ENCODE results near the gene ADCY3. TPM values are rescaled to one million over a fixed set of nuclear protein-coding genes. Genes with fewer than 3 reads are reported as not detected.

ADCY3 gene
- total and polyA plus RNA-seq, 9 of the 15 experiments (the other 6 are each of a cell fraction or from before 2014, with no cell fraction given), result 1.5 to 54.8 (median 26.3) TPM

DNA sequence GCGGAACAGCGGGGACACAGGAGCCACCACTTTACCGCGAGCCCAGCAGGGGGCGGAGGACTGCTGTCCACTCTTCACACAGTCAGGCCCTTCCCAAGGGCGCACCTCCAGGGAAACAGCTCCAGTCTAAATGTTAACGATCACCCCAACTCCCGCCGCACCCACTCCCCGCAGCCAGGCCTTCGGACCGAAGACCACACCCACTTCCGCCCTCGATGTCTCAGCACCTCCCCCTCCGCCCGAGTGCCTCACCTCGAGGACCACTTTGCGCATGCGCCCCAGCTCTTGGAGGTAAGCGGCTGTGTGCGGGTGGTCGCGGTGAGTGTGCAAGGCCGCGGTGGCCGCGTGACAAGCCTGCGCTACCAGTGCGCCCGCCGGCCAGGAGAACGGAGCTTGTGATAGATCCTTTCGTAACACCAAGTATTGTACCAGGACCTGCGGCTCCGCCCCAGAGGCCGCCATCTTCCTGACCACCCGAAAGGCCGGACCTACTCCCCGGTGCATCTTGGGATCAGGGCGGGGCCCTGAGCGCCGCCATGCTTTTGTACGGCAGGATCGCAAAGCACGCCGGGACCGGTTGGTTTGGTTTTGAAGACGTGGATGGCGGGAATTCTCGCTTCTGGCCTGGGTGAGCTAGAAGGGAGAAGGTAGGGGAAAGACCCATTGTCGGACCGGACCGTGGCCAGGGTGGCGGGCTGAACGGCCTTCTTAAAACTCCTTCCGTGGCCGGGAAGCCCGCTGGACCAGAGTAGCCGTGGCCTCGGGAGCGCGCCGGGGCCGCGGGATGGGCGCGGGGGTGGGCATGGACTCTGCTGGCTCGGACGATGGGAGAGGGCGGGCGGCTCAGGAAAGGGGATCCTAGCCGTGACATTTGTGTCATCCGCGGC is 126.9 kb downstream of the ADCY3 start, which contains the start of the genes CENPO and PTRHD1 (continued):
- TF ChIP-seq KDM5B (IDR thresholded peaks at IDR 0.05; ENCODE audit: insufficient replicate concordance, low read depth, low read length), result peak; percentile 76
- TF ChIP-seq HNRNPLL (IDR thresholded peaks at IDR 0.05; ENCODE audit: low read depth, low read length, poor library complexity, severe bottlenecking), result peak; percentile 65
- TF ChIP-seq ZBTB7A (IDR thresholded peaks at IDR 0.05; ENCODE audit: borderline replicate concordance, control insufficient read depth, low read depth, low read length), result peak; percentile 47; the same call in 1 of the 2 replicates
- TF ChIP-seq, protein P1, sequence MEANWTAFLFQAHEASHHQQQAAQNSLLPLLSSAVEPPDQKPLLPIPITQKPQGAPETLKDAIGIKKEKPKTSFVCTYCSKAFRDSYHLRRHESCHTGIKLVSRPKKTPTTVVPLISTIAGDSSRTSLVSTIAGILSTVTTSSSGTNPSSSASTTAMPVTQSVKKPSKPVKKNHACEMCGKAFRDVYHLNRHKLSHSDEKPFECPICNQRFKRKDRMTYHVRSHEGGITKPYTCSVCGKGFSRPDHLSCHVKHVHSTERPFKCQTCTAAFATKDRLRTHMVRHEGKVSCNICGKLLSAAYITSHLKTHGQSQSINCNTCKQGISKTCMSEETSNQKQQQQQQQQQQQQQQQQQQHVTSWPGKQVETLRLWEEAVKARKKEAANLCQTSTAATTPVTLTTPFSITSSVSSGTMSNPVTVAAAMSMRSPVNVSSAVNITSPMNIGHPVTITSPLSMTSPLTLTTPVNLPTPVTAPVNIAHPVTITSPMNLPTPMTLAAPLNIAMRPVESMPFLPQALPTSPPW (CRISPR knock-in tag; IDR thresholded peaks at IDR 0.05), result peak; percentile 68
- TF ChIP-seq ZNF184 (CRISPR knock-in tag; IDR thresholded peaks at IDR 0.05), result no peak
- TF ChIP-seq, protein P2, sequence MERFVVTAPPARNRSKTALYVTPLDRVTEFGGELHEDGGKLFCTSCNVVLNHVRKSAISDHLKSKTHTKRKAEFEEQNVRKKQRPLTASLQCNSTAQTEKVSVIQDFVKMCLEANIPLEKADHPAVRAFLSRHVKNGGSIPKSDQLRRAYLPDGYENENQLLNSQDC (CRISPR knock-in tag; IDR thresholded peaks at IDR 0.05), result no peak
- peak; percentile 80; the same call in 1 of the 2 replicates for TF ChIP-seq HLTF (IDR thresholded peaks at IDR 0.05)
- no peak for TF ChIP-seq PURB (CRISPR knock-in tag; IDR thresholded peaks at IDR 0.05; ENCODE audit: low read depth)
- peak; percentile 48 for TF ChIP-seq EP300 (IDR thresholded peaks at IDR 0.05; ENCODE audit: low read length)
- TF ChIP-seq, protein P3, sequence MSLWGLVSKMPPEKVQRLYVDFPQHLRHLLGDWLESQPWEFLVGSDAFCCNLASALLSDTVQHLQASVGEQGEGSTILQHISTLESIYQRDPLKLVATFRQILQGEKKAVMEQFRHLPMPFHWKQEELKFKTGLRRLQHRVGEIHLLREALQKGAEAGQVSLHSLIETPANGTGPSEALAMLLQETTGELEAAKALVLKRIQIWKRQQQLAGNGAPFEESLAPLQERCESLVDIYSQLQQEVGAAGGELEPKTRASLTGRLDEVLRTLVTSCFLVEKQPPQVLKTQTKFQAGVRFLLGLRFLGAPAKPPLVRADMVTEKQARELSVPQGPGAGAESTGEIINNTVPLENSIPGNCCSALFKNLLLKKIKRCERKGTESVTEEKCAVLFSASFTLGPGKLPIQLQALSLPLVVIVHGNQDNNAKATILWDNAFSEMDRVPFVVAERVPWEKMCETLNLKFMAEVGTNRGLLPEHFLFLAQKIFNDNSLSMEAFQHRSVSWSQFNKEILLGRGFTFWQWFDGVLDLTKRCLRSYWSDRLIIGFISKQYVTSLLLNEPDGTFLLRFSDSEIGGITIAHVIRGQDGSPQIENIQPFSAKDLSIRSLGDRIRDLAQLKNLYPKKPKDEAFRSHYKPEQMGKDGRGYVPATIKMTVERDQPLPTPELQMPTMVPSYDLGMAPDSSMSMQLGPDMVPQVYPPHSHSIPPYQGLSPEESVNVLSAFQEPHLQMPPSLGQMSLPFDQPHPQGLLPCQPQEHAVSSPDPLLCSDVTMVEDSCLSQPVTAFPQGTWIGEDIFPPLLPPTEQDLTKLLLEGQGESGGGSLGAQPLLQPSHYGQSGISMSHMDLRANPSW (CRISPR knock-in tag; IDR thresholded peaks at IDR 0.05), result no peak; the same call in 1 of the 2 replicates
- no peak for TF ChIP-seq HNRNPH1 (optimal IDR thresholded peaks at IDR 0.05; ENCODE audit: low read depth, low read length)
- no peak for TF ChIP-seq FOXA1 (IDR thresholded peaks at IDR 0.05; ENCODE audit: borderline replicate concordance)
- no peak for TF ChIP-seq GTF2A2 (tag; IDR thresholded peaks at IDR 0.05)
- no peak for TF ChIP-seq MTA2 (IDR thresholded peaks at IDR 0.05; ENCODE audit: low read depth)
- 0 out of 4 replicates have a peak, but pooled peaks have one; percentile 17 to 60 for TF ChIP-seq ARNT (IDR thresholded peaks at IDR 0.05)
- TF ChIP-seq, protein P4, sequence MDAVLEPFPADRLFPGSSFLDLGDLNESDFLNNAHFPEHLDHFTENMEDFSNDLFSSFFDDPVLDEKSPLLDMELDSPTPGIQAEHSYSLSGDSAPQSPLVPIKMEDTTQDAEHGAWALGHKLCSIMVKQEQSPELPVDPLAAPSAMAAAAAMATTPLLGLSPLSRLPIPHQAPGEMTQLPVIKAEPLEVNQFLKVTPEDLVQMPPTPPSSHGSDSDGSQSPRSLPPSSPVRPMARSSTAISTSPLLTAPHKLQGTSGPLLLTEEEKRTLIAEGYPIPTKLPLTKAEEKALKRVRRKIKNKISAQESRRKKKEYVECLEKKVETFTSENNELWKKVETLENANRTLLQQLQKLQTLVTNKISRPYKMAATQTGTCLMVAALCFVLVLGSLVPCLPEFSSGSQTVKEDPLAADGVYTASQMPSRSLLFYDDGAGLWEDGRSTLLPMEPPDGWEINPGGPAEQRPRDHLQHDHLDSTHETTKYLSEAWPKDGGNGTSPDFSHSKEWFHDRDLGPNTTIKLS (IDR thresholded peaks at IDR 0.05; ENCODE audit: borderline replicate concordance, low read depth), result peak; percentile 93
- peak; percentile 98 to 99 for TF ChIP-seq NRF1 (conservative IDR thresholded peaks at IDR 0.05 in 1 of 2, IDR thresholded peaks at IDR 0.05 in 1 of 2)
- no peak for TF ChIP-seq NCOA6 (IDR thresholded peaks at IDR 0.05)
- peak; percentile 91 for TF ChIP-seq ZNF143 (CRISPR knock-in tag; IDR thresholded peaks at IDR 0.05)
- peak; percentile 98 for TF ChIP-seq SP1 (CRISPR knock-in tag; IDR thresholded peaks at IDR 0.05)
- no peak for TF ChIP-seq U2AF2 (optimal IDR thresholded peaks at IDR 0.05; ENCODE audit: low read depth, low read length)
